IPS DF 6.9 (cell line): Measurements from ENCODE around the gene PDZRN3.

Experiments used
- DNase-seq: peaks from one replicate; pipeline ENCODE4 v3.0.0-alpha.2; 2013; ENCODE audit warnings: low read depth, low spot score
- H3K27ac ChIP-seq: one replicate; pipeline ENCODE4 v1.5.1; 2013; ENCODE audit warnings: low read length, control low read depth
- H3K27me3 ChIP-seq: 2 replicates; pipeline ENCODE4 v1.6.1; 2013; ENCODE audit warnings: mild to moderate bottlenecking, low read length; ENCODE audit not compliant: control insufficient read depth, insufficient read depth
- H3K36me3 ChIP-seq: 2 replicates; pipeline ENCODE4 v1.6.1; 2013; ENCODE audit warnings: low read length; ENCODE audit not compliant: control insufficient read depth, insufficient read depth
- H3K4me1 ChIP-seq: 2 replicates; pipeline ENCODE4 v1.6.1; 2013; ENCODE audit warnings: low read length; ENCODE audit not compliant: control insufficient read depth, insufficient read depth
- H3K4me3 ChIP-seq: 2 replicates; pipeline ENCODE4 v1.5.1; 2013; ENCODE audit warnings: mild to moderate bottlenecking, low read length
- H3K9me3 ChIP-seq: 2 replicates; pipeline ENCODE4 v1.6.1; 2013; ENCODE audit warnings: low read length, inconsistent platforms; ENCODE audit not compliant: control insufficient read depth, insufficient read depth
- WGBS: extraction: QIAGEN DNeasy Blood & Tissue Kit; methylation state at CpG from one replicate; pipeline ENCODE4 v1.1.7; 2013; ENCODE audit warnings: mixed read lengths, missing lambda C conversion rate; ENCODE audit not compliant: insufficient read length, insufficient coverage; 5-methylcytosine and 5-hydroxymethylcytosine counted together

The PDZRN3 gene

DNA sequence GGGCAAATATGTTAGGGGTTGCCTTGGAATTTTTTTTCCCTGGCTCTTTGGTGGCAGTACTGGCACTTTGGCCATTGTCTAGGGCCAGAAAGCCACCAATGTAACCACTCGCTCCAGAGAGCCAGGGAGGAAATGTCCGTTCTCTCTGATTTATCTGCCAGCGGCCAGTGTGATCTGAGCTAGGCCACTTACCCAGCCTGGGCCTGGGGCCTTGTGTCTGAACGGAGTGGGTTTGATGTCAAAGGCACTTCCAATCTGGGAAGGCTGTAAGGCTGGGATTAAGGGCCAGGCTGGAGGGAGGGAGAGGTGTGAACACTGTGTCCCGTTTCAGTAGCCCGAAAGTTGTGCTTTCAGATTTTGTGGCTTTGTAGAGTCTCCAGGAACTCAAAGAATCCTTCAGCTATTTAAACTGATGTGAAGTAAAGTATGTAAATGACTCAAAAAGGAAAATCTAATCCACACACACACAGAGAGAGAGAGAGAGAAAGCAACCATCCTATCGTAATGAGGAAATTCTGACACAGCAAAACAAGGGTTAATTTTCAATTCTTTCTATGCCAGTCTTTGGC, 271.0 kb downstream of the PDZRN3 start:
- no peaks in the 10 kb centered on the region for H3K4me1 ChIP-seq
- no peaks in the 10 kb centered on the region for H3K9me3 ChIP-seq
- WGBS, result no CpG with 5 or more reads among the region's 7 CpGs
- no peaks in the 10 kb centered on the region for H3K27me3 ChIP-seq
- H3K4me3 ChIP-seq, result no peak overlapping the region
- DNase-seq, result no peak
- H3K27ac ChIP-seq, result no peak overlapping the region
- no peaks in the 10 kb centered on the region for H3K36me3 ChIP-seq

DNA sequence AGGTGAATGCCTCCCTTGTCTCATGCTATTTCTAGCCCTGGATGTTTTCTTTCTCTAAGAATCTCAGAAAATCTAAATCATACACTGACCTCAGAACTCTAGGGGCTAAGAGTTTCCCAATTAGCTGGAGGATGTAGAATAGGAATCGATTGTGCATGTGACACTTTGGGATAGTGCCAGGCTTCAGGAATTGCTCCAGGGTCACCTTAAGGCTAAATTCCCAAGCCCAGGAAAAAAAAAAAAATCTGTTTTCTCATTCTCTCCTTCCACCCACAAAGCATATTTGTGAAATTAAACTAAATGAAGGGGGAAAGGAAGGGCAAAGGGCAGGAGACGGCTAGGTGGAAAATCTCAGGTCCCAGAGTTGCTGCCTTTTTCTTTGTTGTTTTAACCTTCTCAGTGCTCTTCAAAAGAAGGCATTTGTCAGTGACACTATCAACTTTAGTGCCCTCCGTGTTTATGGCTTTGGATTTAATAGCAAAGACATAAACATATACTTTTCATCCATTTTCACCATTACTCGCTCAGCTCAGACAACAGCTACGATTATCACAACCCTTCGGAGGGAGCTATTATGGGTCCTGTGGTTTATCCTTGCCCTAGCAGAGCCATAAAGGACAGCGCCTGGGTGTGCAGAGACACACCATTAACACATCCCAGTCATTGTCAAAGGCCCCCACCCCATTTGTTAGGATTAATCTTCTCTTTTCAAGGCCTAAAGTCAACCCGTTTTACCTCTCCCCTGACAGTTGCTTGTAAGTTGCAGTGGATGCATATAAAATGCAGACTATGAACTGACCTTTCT, 271.7 kb downstream of the PDZRN3 start:
- H3K9me3 ChIP-seq, result no peaks in the 10 kb centered on the region
- no peak overlapping the region for H3K27ac ChIP-seq
- no peaks in the 10 kb centered on the region for H3K27me3 ChIP-seq
- no peak for DNase-seq
- H3K4me3 ChIP-seq, result no peak overlapping the region
- no peaks in the 10 kb centered on the region for H3K4me1 ChIP-seq
- no peaks in the 10 kb centered on the region for H3K36me3 ChIP-seq
- WGBS, result no CpG with 5 or more reads among the region's 8 CpGs

- H3K36me3 ChIP-seq, result no peaks in the 10 kb centered on the region
- H3K27ac ChIP-seq, result no peak overlapping the region
- no peaks in the 10 kb centered on the region for H3K27me3 ChIP-seq
- H3K4me1 ChIP-seq, result no peaks in the 10 kb centered on the region
- H3K4me3 ChIP-seq, result no peak overlapping the region
- no peak for DNase-seq
- H3K9me3 ChIP-seq, result no peaks in the 10 kb centered on the region
- WGBS, result no CpG with 5 or more reads among the region's 9 CpGs
Observed at GRCh38 chr3:73351423-73352071, 273.2 kb downstream of the PDZRN3 start.

GRCh38 chr3:73350996-73351395, 273.7 kb downstream of the PDZRN3 start:
- Histone ChIP-seq H3K9me3 (no peaks in the 10 kb centered on the region), H3K4me1 (no peaks in the 10 kb centered on the region), H3K27me3 (no peaks in the 10 kb centered on the region), H3K4me3 (no peak overlapping the region), H3K27ac (no peak overlapping the region), H3K36me3 (no peaks in the 10 kb centered on the region)
- no peak for DNase-seq
- WGBS, result no CpG with 5 or more reads among the region's 6 CpGs

DNA sequence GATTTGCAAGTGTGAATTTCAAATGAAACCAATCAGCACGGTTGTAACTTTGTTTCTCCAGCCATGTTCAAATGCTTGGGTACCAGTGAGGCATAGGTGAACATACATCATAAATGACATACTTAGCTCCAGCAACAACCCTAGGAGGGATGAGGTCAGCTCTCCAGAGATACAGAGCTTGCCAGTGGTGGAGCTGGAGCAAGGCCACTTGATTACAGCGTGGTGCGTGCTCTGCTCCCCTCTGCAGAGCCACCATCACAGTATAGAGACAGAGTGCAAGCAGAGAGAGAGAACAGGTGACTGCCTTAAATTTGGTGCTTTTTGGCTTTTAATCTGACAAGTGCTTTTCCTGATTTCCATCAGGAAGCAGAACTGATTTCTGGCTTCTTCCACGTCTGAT, 275.1 kb downstream of the PDZRN3 start:
- no peak for DNase-seq
- no peak overlapping the region for H3K27ac ChIP-seq
- H3K36me3 ChIP-seq, result no peaks in the 10 kb centered on the region
- no CpG with 5 or more reads among the region's 4 CpGs for WGBS
- H3K27me3 ChIP-seq, result no peaks in the 10 kb centered on the region
- no peak overlapping the region for H3K4me3 ChIP-seq
- no peaks in the 10 kb centered on the region for H3K4me1 ChIP-seq
- H3K9me3 ChIP-seq, result no peaks in the 10 kb centered on the region

DNA sequence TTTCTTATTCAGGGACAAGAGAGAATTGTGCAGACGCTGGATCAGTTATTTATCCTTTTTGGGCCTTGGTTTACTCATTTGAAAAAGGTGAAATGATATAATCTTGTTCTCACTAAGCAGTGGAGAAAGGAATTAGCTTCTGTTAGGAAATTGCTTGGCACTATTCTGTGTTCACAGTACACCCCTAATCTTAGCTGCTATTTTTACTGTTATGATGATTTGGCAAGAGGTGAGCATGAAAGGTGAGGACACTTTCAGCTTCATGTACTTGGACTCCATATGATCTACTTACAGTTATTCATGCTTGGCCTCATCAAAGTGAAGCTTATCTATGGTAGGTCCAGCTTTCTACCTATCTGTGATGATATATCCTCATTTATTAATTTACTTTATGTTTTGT, 282.7 kb downstream of the PDZRN3 start:
- Histone ChIP-seq H3K4me3 (no peak overlapping the region), H3K36me3 (no peaks in the 10 kb centered on the region), H3K9me3 (peaks cover 6% of the 10 kb centered on the region), H3K4me1 (no peaks in the 10 kb centered on the region), H3K27ac (no peak overlapping the region), H3K27me3 (no peaks in the 10 kb centered on the region)
- DNase-seq, result no peak
- WGBS, result no CpG with 5 or more reads among the region's 1 CpG

GRCh38 chr3:73341272-73341935, 283.3 kb downstream of the PDZRN3 start:
- Histone ChIP-seq H3K27me3 (no peaks in the 10 kb centered on the region), H3K27ac (no peak overlapping the region), H3K36me3 (no peaks in the 10 kb centered on the region), H3K9me3 (peaks cover 6% of the 10 kb centered on the region), H3K4me3 (no peak overlapping the region), H3K4me1 (no peaks in the 10 kb centered on the region)
- no CpG with 5 or more reads among the region's 3 CpGs for WGBS
- DNase-seq, result no peak

GRCh38 chr3:73332558-73332957, 292.2 kb downstream of the PDZRN3 start:
- Histone ChIP-seq H3K27ac (no peak overlapping the region), H3K9me3 (no peaks in the 10 kb centered on the region), H3K27me3 (no peaks in the 10 kb centered on the region), H3K4me3 (no peak overlapping the region), H3K36me3 (no peaks in the 10 kb centered on the region), H3K4me1 (no peaks in the 10 kb centered on the region)
- no peak for DNase-seq
- WGBS, result no CpG with 5 or more reads among the region's 3 CpGs
